ENCODE measurements around the gene GABRG3. TPM values are rescaled to one million over a fixed set of nuclear protein-coding genes. Genes with fewer than 3 reads are reported as not detected.

GABRG3 gene
- total and polyA plus RNA-seq, 2 of the 4 experiments (the other 2 are of a cell fraction): not detected

GRCh38 chr15:27491666-27492621, 521.0 kb downstream of the GABRG3 start:
- no peak overlapping the region for H3K4me2 ChIP-seq (ENCODE audit: low read depth, low read length)
- CTCF ChIA-PET: no interaction called here
- BruUV-seq (replicated peaks): no TSS peak

More at GRCh38 chr15:27491666-27492621, 521.0 kb downstream of the GABRG3 start:
- POLR2A ChIA-PET (ENCODE audit: unreplicated experiment): no interaction called here
- no peak overlapping the region for H2BK20ac ChIP-seq (ENCODE audit: low read depth, low read length)
- H3K23ac ChIP-seq (ENCODE audit: low read depth, low read length): no peak overlapping the region
- H4K5ac ChIP-seq (ENCODE audit: low read depth, low read length): no peak overlapping the region
- H3K9ac ChIP-seq (ENCODE audit: low read depth, low read length): no peak overlapping the region
- H3K4me1 ChIP-seq (ENCODE audit: control insufficient read depth, insufficient read depth, low read length): no peaks in the 10 kb centered on the region
- no peaks in the 10 kb centered on the region for H4K20me1 ChIP-seq (ENCODE audit: insufficient read depth, low read length)
- H3K14ac ChIP-seq (replicated peaks; ENCODE audit: low read depth, low read length): no peak overlapping the region
- WGBS, 2 experiments (ENCODE audit: extremely low coverage in 2 of 2, insufficient read length in 1 of 2): no CpG with 5 or more reads among the region's 10 CpGs
- peaks cover 14% of the 10 kb centered on the region for H3K9me3 ChIP-seq (ENCODE audit: control insufficient read depth, insufficient read depth, low read length)
- H2BK5ac ChIP-seq (ENCODE audit: low read depth, low read length, poor library complexity, severe bottlenecking): no peak overlapping the region
- no peak overlapping the region for H2AK5ac ChIP-seq (ENCODE audit: low read depth, low read length)
- H2AFZ ChIP-seq (replicated peaks; ENCODE audit: low read length, poor library complexity): no peak overlapping the region
- peak; percentile 1 for DNase-seq
- H3K56ac ChIP-seq (ENCODE audit: extremely low read depth, insufficient read depth, low read length): no peak overlapping the region
- in situ Hi-C loops (cut with MboI; ENCODE audit: low sequenced_read_pairs) (no loop called here), dilution Hi-C loops (cut with HindIII; ENCODE audit: low sequenced_read_pairs, unreplicated experiment) (no loop called here), intact Hi-C loops (cut with micrococcal nuclease) (no loop called here)
- H3K4me3 ChIP-seq (ENCODE audit: insufficient read depth, low read depth, low read length): no peak overlapping the region
- no peak overlapping the region for H3K27ac ChIP-seq (ENCODE audit: insufficient read depth, low read length)
- H3K4ac ChIP-seq (ENCODE audit: low read depth, low read length): no peak overlapping the region
- no peak for ATAC-seq (ENCODE audit: low read depth)
- no peak overlapping the region for H2BK120ac ChIP-seq (ENCODE audit: low read depth, low read length)
- no peak overlapping the region for H2AK9ac ChIP-seq (replicated peaks; ENCODE audit: low read depth, low read length, poor library complexity)
- H3K36me3 ChIP-seq (ENCODE audit: control insufficient read depth, insufficient read depth, low read length): no peaks in the 10 kb centered on the region
- TF ChIP-seq CEBPB (IDR thresholded peaks at IDR 0.05; ENCODE audit: low read depth, low read length): no peak
- no peak for TF ChIP-seq POLR2A (IDR thresholded peaks at IDR 0.05; ENCODE audit: low read depth, low read length)
- no peak for TF ChIP-seq NFE2L2 (IDR thresholded peaks at IDR 0.05; ENCODE audit: low read depth, low read length)
- TF ChIP-seq FOS (IDR thresholded peaks at IDR 0.05; ENCODE audit: low read depth, low read length): no peak
- TF ChIP-seq SMC3 (IDR thresholded peaks at IDR 0.05; ENCODE audit: low read depth, low read length): no peak
- H4K8ac ChIP-seq (ENCODE audit: low read depth in 2 of 2, low read length in 2 of 2): no peak overlapping the region
- no peak overlapping the region for H2BK15ac ChIP-seq (ENCODE audit: low read depth, low read length)
- no peaks in the 10 kb centered on the region for H3K9me1 ChIP-seq (ENCODE audit: insufficient read depth, low read length)
- H3K27me3 ChIP-seq (ENCODE audit: control insufficient read depth, insufficient read depth, low read length): no peaks in the 10 kb centered on the region
- H3K79me1 ChIP-seq (ENCODE audit: low read depth in 1 of 2, low read length in 2 of 2): no peaks in the 10 kb centered on the region
- H3K18ac ChIP-seq (ENCODE audit: low read depth, low read length): no peak overlapping the region
- no peak overlapping the region for H4K91ac ChIP-seq (ENCODE audit: insufficient read depth, low read depth, low read length)

All from IMR-90 (cell line).